IMR-90 (cell line): ENCODE results near the gene CRNN. TPM values are rescaled to one million over a fixed set of nuclear protein-coding genes. Genes with fewer than 3 reads are reported as not detected.

Experiments used
- ATAC-seq: fragments of 200-7000 bp; cut with Tn5 transposase; 2 replicates; pipeline ENCODE4 v1.9.1; 2020; ENCODE audit warnings: low read depth, mild to moderate bottlenecking, moderate library complexity
- BruUV-seq: library from RNA; stranded (reverse); fragments of 400-500 nt; replicated peaks from 2 replicates; lab custom pipeline; 2021; lab: Mats Ljungman, UMichigan
- CTCF ChIA-PET: fragments of 300-600 bp; formaldehyde crosslinking; extraction: SDS; loops from one replicate; lab custom pipeline; 2021; ENCODE audit warnings: antibody characterized with exemption; lab: Yijun Ruan, JAX
- POLR2A ChIA-PET: fragments of 300-600 bp; sonication (Branson Sonifier 250); formaldehyde crosslinking; loops from one replicate; lab custom pipeline; 2022; ENCODE audit warnings: antibody characterized with exemption; ENCODE audit not compliant: unreplicated experiment; lab: Charles Lee
- DNase-seq: peaks from one replicate; pipeline ENCODE4 v3.0.0; 2013
- H2AFZ ChIP-seq: replicated peaks from 2 replicates; pipeline ENCODE3; 2013; ENCODE audit warnings: low read length, mild to moderate bottlenecking; ENCODE audit not compliant: poor library complexity
- H2AK5ac ChIP-seq: 2 replicates; pipeline ENCODE4 v1.6.1; 2013; ENCODE audit warnings: low read depth, low read length, inconsistent platforms
- H2AK9ac ChIP-seq: replicated peaks from 2 replicates; pipeline ENCODE3; 2013; ENCODE audit warnings: mild to moderate bottlenecking, low read depth, low read length, moderate library complexity; ENCODE audit not compliant: poor library complexity
- H2BK120ac ChIP-seq: 2 replicates; pipeline ENCODE4 v1.6.1; 2013; ENCODE audit warnings: low read depth, low read length, inconsistent platforms
- H2BK15ac ChIP-seq: 3 replicates; pipeline ENCODE4 v1.6.1; 2013; ENCODE audit warnings: low read depth, low read length, inconsistent platforms
- H2BK20ac ChIP-seq: 2 replicates; pipeline ENCODE4 v1.6.1; 2013; ENCODE audit warnings: low read depth, mild to moderate bottlenecking, inconsistent platforms, low read length, moderate library complexity
- H2BK5ac ChIP-seq: 2 replicates; pipeline ENCODE4 v1.6.1; 2013; ENCODE audit warnings: mild to moderate bottlenecking, low read depth, low read length, inconsistent platforms; ENCODE audit not compliant: poor library complexity, severe bottlenecking
- H3K14ac ChIP-seq: replicated peaks from 2 replicates; pipeline ENCODE4 v1.6.1; 2013; ENCODE audit warnings: low read depth, low read length, inconsistent platforms
- H3K18ac ChIP-seq: 2 replicates; pipeline ENCODE4 v1.6.1; 2013; ENCODE audit warnings: low read depth, low read length, control low read depth
- H3K23ac ChIP-seq: 2 replicates; pipeline ENCODE4 v1.6.1; 2013; ENCODE audit warnings: low read depth, low read length, inconsistent platforms
- H3K27ac ChIP-seq: 2 replicates; pipeline ENCODE4 v1.5.1; 2013; ENCODE audit warnings: mild to moderate bottlenecking, control low read depth, low read length; ENCODE audit not compliant: insufficient read depth
- H3K27me3 ChIP-seq: 2 replicates; pipeline ENCODE4 v1.6.1; 2013; ENCODE audit warnings: low read length; ENCODE audit not compliant: control insufficient read depth, insufficient read depth
- H3K36me3 ChIP-seq: 2 replicates; pipeline ENCODE4 v1.6.1; 2013; ENCODE audit warnings: low read length, mixed read lengths; ENCODE audit not compliant: control insufficient read depth, insufficient read depth
- H3K4ac ChIP-seq: 2 replicates; pipeline ENCODE4 v1.6.1; 2013; ENCODE audit warnings: low read depth, low read length, inconsistent platforms
- H3K4me1 ChIP-seq: 2 replicates; pipeline ENCODE4 v1.6.1; 2013; ENCODE audit warnings: low read length, mixed read lengths; ENCODE audit not compliant: control insufficient read depth, insufficient read depth
- H3K4me2 ChIP-seq: 2 replicates; pipeline ENCODE4 v1.6.1; 2013; ENCODE audit warnings: low read depth, mild to moderate bottlenecking, control low read depth, low read length, moderate library complexity
- H3K4me3 ChIP-seq: 2 replicates; pipeline ENCODE4 v1.5.1; 2013; ENCODE audit warnings: low read depth, mild to moderate bottlenecking, control low read depth, low read length, moderate library complexity; ENCODE audit not compliant: insufficient read depth
- H3K56ac ChIP-seq: 2 replicates; pipeline ENCODE4 v1.6.1; 2013; ENCODE audit warnings: low read length, inconsistent platforms; ENCODE audit not compliant: insufficient read depth; ENCODE audit errors: extremely low read depth
- H3K79me1 ChIP-seq, 2 experiments: 2 replicates each; pipeline ENCODE4 v1.6.1; 2013; ENCODE audit warnings: low read length in 2 of 2, inconsistent platforms in 1 of 2, low read depth in 1 of 2
- H3K9ac ChIP-seq: 2 replicates; pipeline ENCODE4 v1.6.1; 2013; ENCODE audit warnings: low read depth, low read length, control low read depth
- H3K9me1 ChIP-seq: 2 replicates; pipeline ENCODE4 v1.6.1; 2013; ENCODE audit warnings: low read length, inconsistent platforms; ENCODE audit not compliant: insufficient read depth
- H3K9me3 ChIP-seq: 2 replicates; pipeline ENCODE4 v1.6.1; 2013; ENCODE audit warnings: low read length; ENCODE audit not compliant: control insufficient read depth, insufficient read depth
- H4K20me1 ChIP-seq: 2 replicates; pipeline ENCODE4 v1.6.1; 2013; ENCODE audit warnings: low read length, inconsistent platforms; ENCODE audit not compliant: insufficient read depth
- H4K5ac ChIP-seq: 2 replicates; pipeline ENCODE4 v1.6.1; 2013; ENCODE audit warnings: mild to moderate bottlenecking, low read depth, low read length, control low read depth
- H4K8ac ChIP-seq, 2 experiments: 2 replicates each; pipeline ENCODE4 v1.6.1; 2013; ENCODE audit warnings: low read depth in 2 of 2, low read length in 2 of 2, control low read depth in 1 of 2, inconsistent platforms in 1 of 2
- H4K91ac ChIP-seq: 2 replicates; pipeline ENCODE4 v1.6.1; 2013; ENCODE audit warnings: low read depth, low read length, inconsistent platforms; ENCODE audit not compliant: insufficient read depth
- BHLHE40 ChIP-seq: fragments of 150-350 bp; IDR thresholded peaks from 2 replicates; pipeline ENCODE4 v1.6.1; 2016; ENCODE audit warnings: mild to moderate bottlenecking, low read depth, low read length
- CEBPB ChIP-seq: IDR thresholded peaks from 2 replicates; pipeline ENCODE4 v1.6.1; 2012; ENCODE audit warnings: low read depth, low read length, improper control_type of control experiment
- CHD1 ChIP-seq: IDR thresholded peaks from 2 replicates; pipeline ENCODE4 v1.6.1; 2012; ENCODE audit warnings: low read depth, low read length, improper control_type of control experiment
- CTCF ChIP-seq: conservative IDR thresholded peaks from 2 replicates; pipeline ENCODE4 v1.5.1; 2012; ENCODE audit warnings: mild to moderate bottlenecking, low read depth, low read length, improper control_type of control experiment
- ELK1 ChIP-seq: fragments of 150-350 bp; IDR thresholded peaks from 2 replicates; pipeline ENCODE4 v1.6.1; 2016; ENCODE audit warnings: low read depth, mild to moderate bottlenecking, low read length, moderate library complexity, borderline replicate concordance
- FOS ChIP-seq: fragments of 150-350 bp; IDR thresholded peaks from 2 replicates; pipeline ENCODE4 v1.6.1; 2016; ENCODE audit warnings: low read depth, low read length
- MAFK ChIP-seq: IDR thresholded peaks from 2 replicates; pipeline ENCODE4 v1.6.1; 2012; ENCODE audit warnings: low read depth, low read length, improper control_type of control experiment
- MAZ ChIP-seq: IDR thresholded peaks from 2 replicates; pipeline ENCODE4 v1.6.1; 2012; ENCODE audit warnings: low read depth, mild to moderate bottlenecking, low read length, improper control_type of control experiment, moderate library complexity, borderline replicate concordance
- MXI1 ChIP-seq: IDR thresholded peaks from 2 replicates; pipeline ENCODE4 v1.6.1; 2012; ENCODE audit warnings: low read depth, mild to moderate bottlenecking, low read length, moderate library complexity, borderline replicate concordance
- NFE2L2 ChIP-seq: fragments of 150-350 bp; IDR thresholded peaks from 2 replicates; pipeline ENCODE4 v1.6.1; 2016; ENCODE audit warnings: low read depth, mild to moderate bottlenecking, low read length
- POLR2A ChIP-seq: IDR thresholded peaks from 2 replicates; pipeline ENCODE4 v1.6.1; 2012; ENCODE audit warnings: mild to moderate bottlenecking, low read depth, low read length
- RAD21 ChIP-seq: IDR thresholded peaks from 2 replicates; pipeline ENCODE4 v1.6.1; 2012; ENCODE audit warnings: low read length, improper control_type of control experiment
- RCOR1 ChIP-seq: IDR thresholded peaks from 2 replicates; pipeline ENCODE4 v1.6.1; 2012; ENCODE audit warnings: mild to moderate bottlenecking, low read length, improper control_type of control experiment; ENCODE audit not compliant: insufficient replicate concordance
- RFX5 ChIP-seq: IDR thresholded peaks from 2 replicates; pipeline ENCODE4 v1.8.0; 2012; ENCODE audit warnings: low read depth, mild to moderate bottlenecking, low read length, moderate library complexity
- SMC3 ChIP-seq: fragments of 150-350 bp; IDR thresholded peaks from 2 replicates; pipeline ENCODE4 v1.6.1; 2016; ENCODE audit warnings: low read depth, mild to moderate bottlenecking, antibody characterized with exemption, low read length, moderate library complexity
- USF2 ChIP-seq: fragments of 150-350 bp; IDR thresholded peaks from 2 replicates; pipeline ENCODE4 v1.6.1; 2017; ENCODE audit warnings: mild to moderate bottlenecking, antibody characterized with exemption, low read length, low read depth
- WGBS, 2 experiments: methylation state at CpG; one replicate each; pipeline versions ENCODE4 v1.1.5 to v1.1.7; 2013; ENCODE audit warnings: missing lambda C conversion rate in 2 of 2; ENCODE audit not compliant: insufficient read length in 1 of 2; ENCODE audit errors: extremely low coverage in 2 of 2; 5-methylcytosine and 5-hydroxymethylcytosine counted together
- dilution Hi-C: fragments of 300-500 bp; cut with HindIII; formaldehyde crosslinking; loops from one replicate; pipeline ENCODE4 v1.14.3; 2018; ENCODE audit warnings: low sequenced_read_pairs; ENCODE audit not compliant: unreplicated experiment
- in situ Hi-C: fragments of 300-500 bp; cut with MboI; formaldehyde crosslinking; loops from 3 replicates; pipeline ENCODE4 v1.14.3; 2019; ENCODE audit warnings: low sequenced_read_pairs, inconsistent platforms, mixed read lengths
- intact Hi-C: fragments of 100-400 bp; cut with micrococcal nuclease; formaldehyde crosslinking; loops from 2 replicates; pipeline ENCODE4 v1.10.0; 2022
- polyA plus RNA-seq, 3 experiments: library from polyadenylated mRNA; depleted of rRNA; stranded (reverse); fragments of >200 nt; gene quantifications; 2 replicates each; pipeline ENCODE4 v1.2.3, GENCODE V29; 2012; ENCODE audit warnings: low replicate concordance in 1 of 3
- total RNA-seq: library from RNA; depleted of rRNA; stranded (reverse); fragments of >200 nt; gene quantifications from 2 replicates; pipeline ENCODE4 v1.2.3, GENCODE V29; 2012

The CRNN gene
- total and polyA plus RNA-seq, 2 of the 4 experiments (the other 2 are of a cell fraction), result not detected

- no TSS peak for BruUV-seq
- H2AK9ac ChIP-seq, result no peak overlapping the region
- no peak overlapping the region for H2BK120ac ChIP-seq
- no peak overlapping the region for H3K4ac ChIP-seq
- POLR2A ChIA-PET, result no interaction called here
- no peak overlapping the region for H3K56ac ChIP-seq
- H3K36me3 ChIP-seq, result no peaks in the 10 kb centered on the region
- no peak overlapping the region for H3K4me2 ChIP-seq
- H3K14ac ChIP-seq, result no peak overlapping the region
- in situ Hi-C loops, result no loop called here
- H3K27me3 ChIP-seq, result no peaks in the 10 kb centered on the region
- H4K91ac ChIP-seq, result no peak overlapping the region
- H2BK5ac ChIP-seq, result no peak overlapping the region
- no peak overlapping the region for H3K4me3 ChIP-seq
- H4K5ac ChIP-seq, result no peak overlapping the region
- no peak overlapping the region for H2BK15ac ChIP-seq
- no peak overlapping the region for H3K23ac ChIP-seq
- no peak overlapping the region for H4K8ac ChIP-seq
- H3K9ac ChIP-seq, result no peak overlapping the region
- dilution Hi-C loops, result no loop called here
- 46% methylated on average over 9 of the region's 16 CpGs; no CpG with 5 or more reads in 1 of the 2 experiments for WGBS, 2 experiments
- no peaks in the 10 kb centered on the region for H3K9me3 ChIP-seq
- H3K18ac ChIP-seq, result no peak overlapping the region
- DNase-seq, result no peak
- no peaks in the 10 kb centered on the region for H3K79me1 ChIP-seq
- H3K4me1 ChIP-seq, result no peaks in the 10 kb centered on the region
- no peak overlapping the region for H2AK5ac ChIP-seq
- no peak overlapping the region for H2AFZ ChIP-seq
- CTCF ChIA-PET, result no interaction called here
- no peak for TF ChIP-seq NFE2L2
- TF ChIP-seq MAZ, result no peak
- no peak for TF ChIP-seq RFX5
- no peak for TF ChIP-seq FOS
- no peak for TF ChIP-seq CTCF
- no peak for TF ChIP-seq BHLHE40
- no peak for TF ChIP-seq POLR2A
- no peak for TF ChIP-seq ELK1
- TF ChIP-seq CHD1, result no peak
- no peak for TF ChIP-seq SMC3
- no peak for TF ChIP-seq RCOR1
- no peak for TF ChIP-seq CEBPB
- TF ChIP-seq USF2, result no peak
- no peak for TF ChIP-seq MXI1
- no peak for TF ChIP-seq MAFK
- no peak for TF ChIP-seq RAD21
- no peaks in the 10 kb centered on the region for H3K9me1 ChIP-seq
- no peaks in the 10 kb centered on the region for H4K20me1 ChIP-seq
- ATAC-seq, result no peak
- intact Hi-C loops, result no loop called here
- no peak overlapping the region for H3K27ac ChIP-seq
- no peak overlapping the region for H2BK20ac ChIP-seq
Measured at GRCh38 chr1:152380932-152381331, 33.1 kb downstream of the CRNN start.
